Naive B cell (primary cell): ENCODE measurements around the gene NPW. TPM values are rescaled to one million over a fixed set of nuclear protein-coding genes. Genes with fewer than 3 reads are reported as not detected.
"Not testable (repeated sequence)": the region's sequence is repeated elsewhere in the genome, so short reads cannot be mapped to it uniquely, and the experiment has no call there.

Experiments used
- ATAC-seq, 2 donors: fragments of 150-1000 bp; cut with Tn5 transposase; 2 replicates each; pipeline ENCODE4 v1.10.0; 2021; ENCODE audit warnings: low read depth in 2 of 2, mild to moderate bottlenecking in 2 of 2, moderate library complexity in 2 of 2
- DNase-seq: peaks from one replicate; pipeline ENCODE4 v3.0.0; 2022
- H3K27ac Mint-ChIP-seq, 6 donors: one replicate each; pipeline ENCODE4 v1.8.0; 2020 to 2022; ENCODE audit warnings: mild to moderate bottlenecking in 6 of 6, mixed read lengths in 6 of 6, moderate library complexity in 5 of 6, inconsistent platforms in 2 of 6
- H3K27me3 Mint-ChIP-seq, 3 donors: one replicate each; pipeline ENCODE4 v1.8.0; 2021 to 2022; ENCODE audit warnings: mixed read lengths in 3 of 3, mild to moderate bottlenecking in 1 of 3
- H3K36me3 Mint-ChIP-seq, 2 donors: one replicate each; pipeline ENCODE4 v1.8.0; 2020 to 2022; ENCODE audit warnings: mixed read lengths in 2 of 2, inconsistent platforms in 1 of 2, mild to moderate bottlenecking in 1 of 2
- H3K4me1 Mint-ChIP-seq, 3 donors: one replicate each; pipeline ENCODE4 v1.8.0; 2020 to 2022; ENCODE audit warnings: mixed read lengths in 3 of 3, inconsistent platforms in 1 of 3, mild to moderate bottlenecking in 1 of 3, moderate library complexity in 1 of 3
- H3K4me3 Mint-ChIP-seq, 8 donors: one replicate each; pipeline ENCODE4 v1.8.0; 2020 to 2022; ENCODE audit warnings: mild to moderate bottlenecking in 8 of 8, mixed read lengths in 8 of 8, moderate library complexity in 8 of 8, inconsistent platforms in 2 of 8
- H3K9me3 Mint-ChIP-seq, 7 donors: one replicate each; pipeline ENCODE4 v1.8.0; 2020 to 2022; ENCODE audit warnings: mixed read lengths in 7 of 7, mild to moderate bottlenecking in 5 of 7, inconsistent platforms in 2 of 7, moderate library complexity in 1 of 7
- polyA plus RNA-seq, 6 donors: library from polyadenylated mRNA; unstranded; fragments of 300-500 nt; fragmentation: Illumina TruSeq; gene quantifications; one replicate each; pipeline ENCODE4 v1.2.3, GENCODE V29; 2021; ENCODE audit warnings: low read depth in 6 of 6

NPW gene
- polyA plus RNA-seq, 6 donors from 2014 or later = not detected

- H3K36me3 Mint-ChIP-seq = no peaks in the 10 kb centered on the region
- H3K27me3 Mint-ChIP-seq = peaks cover 0 to 39% (median 8%) of the 10 kb centered on the region in 3 donors
- H3K4me3 Mint-ChIP-seq = peak overlapping the region in 1 of 8 donors; percentile 29
- ATAC-seq (peak; percentile 68 to 71), DNase-seq (no peak)
- H3K4me1 Mint-ChIP-seq = peaks cover 0 to under 1% (median 0%) of the 10 kb centered on the region in 3 donors
- peak overlapping the region in 2 of 6 donors; percentile 34 to 92 for H3K27ac Mint-ChIP-seq
- no peaks in the 10 kb centered on the region for H3K9me3 Mint-ChIP-seq
These were observed 13.7 kb downstream of the NPW start for GRCh38 chr16:2033057-2033908.

GRCh38 chr16:2033909-2034695 is 14.5 kb downstream of the NPW start:
- H3K27me3 Mint-ChIP-seq = peaks cover 0 to 31% (median under 1%) of the 10 kb centered on the region in 3 donors
- ATAC-seq, H3K9me3 Mint-ChIP-seq, H3K4me1 Mint-ChIP-seq, H3K36me3 Mint-ChIP-seq, H3K4me3 Mint-ChIP-seq, DNase-seq: not testable (repeated sequence)
- peak overlapping the region in 1 of 6 donors; percentile 34 for H3K27ac Mint-ChIP-seq

- Mint-ChIP-seq H3K27me3 (peaks cover 0 to 25% (median 0%) of the 10 kb centered on the region in 3 donors), H3K27ac (no peak overlapping the region), H3K9me3 (no peaks in the 10 kb centered on the region), H3K36me3 (no peaks in the 10 kb centered on the region), H3K4me1 (no peaks in the 10 kb centered on the region), H3K4me3 (no peak overlapping the region)
- ATAC-seq = no peak
- no peak for DNase-seq
These were observed 15.3 kb downstream of the NPW start for GRCh38 chr16:2034696-2035430.

- Mint-ChIP-seq H3K4me3 (no peak overlapping the region), H3K27ac (no peak overlapping the region), H3K27me3 (peaks cover 0 to 22% (median 0%) of the 10 kb centered on the region in 3 donors), H3K9me3 (no peaks in the 10 kb centered on the region), H3K36me3 (no peaks in the 10 kb centered on the region), H3K4me1 (no peaks in the 10 kb centered on the region)
- ATAC-seq (no peak), DNase-seq (no peak)
These were observed 16.0 kb downstream of the NPW start for GRCh38 chr16:2035431-2036199.

GRCh38 chr16:2036200-2036966 is 16.8 kb downstream of the NPW start:
- no peak for DNase-seq
- no peak for ATAC-seq
- no peaks in the 10 kb centered on the region for H3K36me3 Mint-ChIP-seq
- H3K4me3 Mint-ChIP-seq = peak overlapping the region in 1 of 8 donors; percentile 71
- no peaks in the 10 kb centered on the region for H3K4me1 Mint-ChIP-seq
- H3K27me3 Mint-ChIP-seq = peaks cover 0 to 22% (median 0%) of the 10 kb centered on the region in 3 donors
- no peaks in the 10 kb centered on the region for H3K9me3 Mint-ChIP-seq
- H3K27ac Mint-ChIP-seq = no peak overlapping the region

GRCh38 chr16:2037115-2037514 is 17.5 kb downstream of the NPW start:
- Mint-ChIP-seq H3K4me1 (no peaks in the 10 kb centered on the region), H3K9me3 (no peaks in the 10 kb centered on the region), H3K4me3 (no peak overlapping the region), H3K27ac (no peak overlapping the region), H3K36me3 (no peaks in the 10 kb centered on the region), H3K27me3 (peaks cover 0 to 21% (median 0%) of the 10 kb centered on the region in 3 donors)
- DNase-seq = no peak
- ATAC-seq = no peak

- Mint-ChIP-seq H3K4me3 (no peak overlapping the region), H3K9me3 (no peaks in the 10 kb centered on the region), H3K4me1 (peaks cover 0 to under 1% (median 0%) of the 10 kb centered on the region in 3 donors), H3K27me3 (peaks cover 0 to 14% (median 0%) of the 10 kb centered on the region in 3 donors), H3K27ac (no peak overlapping the region), H3K36me3 (no peaks in the 10 kb centered on the region)
- DNase-seq (no peak), ATAC-seq (no peak)
These were observed 18.2 kb downstream of the NPW start for GRCh38 chr16:2037647-2038381.

GRCh38 chr16:2038382-2039231 is 19.0 kb downstream of the NPW start:
- Mint-ChIP-seq H3K9me3 (no peaks in the 10 kb centered on the region), H3K4me3 (no peak overlapping the region), H3K27me3 (peaks cover 0 to 10% (median 0%) of the 10 kb centered on the region in 3 donors), H3K36me3 (no peaks in the 10 kb centered on the region), H3K4me1 (peaks cover 0 to 6% (median 0%) of the 10 kb centered on the region in 3 donors), H3K27ac (no peak overlapping the region)
- no peak for DNase-seq
- ATAC-seq = no peak

GRCh38 chr16:2039274-2040031 is 19.9 kb downstream of the NPW start:
- no peak overlapping the region for H3K27ac Mint-ChIP-seq

GRCh38 chr16:2040041-2040786 is 20.6 kb downstream of the NPW start:
- no peaks in the 10 kb centered on the region for H3K9me3 Mint-ChIP-seq
- no peaks in the 10 kb centered on the region for H3K36me3 Mint-ChIP-seq
- DNase-seq (no peak), ATAC-seq (no peak)
- H3K4me3 Mint-ChIP-seq = no peak overlapping the region
- H3K27me3 Mint-ChIP-seq = no peaks in the 10 kb centered on the region
- H3K27ac Mint-ChIP-seq = no peak overlapping the region
- peaks cover 0 to 6% (median 0%) of the 10 kb centered on the region in 3 donors for H3K4me1 Mint-ChIP-seq

More at GRCh38 chr16:2039274-2040031, 19.9 kb downstream of the NPW start:
- H3K36me3 Mint-ChIP-seq = no peaks in the 10 kb centered on the region
- DNase-seq (no peak), ATAC-seq (no peak)
- no peaks in the 10 kb centered on the region for H3K9me3 Mint-ChIP-seq
- peaks cover 0 to 6% (median 0%) of the 10 kb centered on the region in 3 donors for H3K4me1 Mint-ChIP-seq
- H3K27me3 Mint-ChIP-seq = peaks cover 0 to 5% (median 0%) of the 10 kb centered on the region in 3 donors
- no peak overlapping the region for H3K4me3 Mint-ChIP-seq
